ENCODE measurements around the gene AKT1. TPM values are rescaled to one million over a fixed set of nuclear protein-coding genes. Genes with fewer than 3 reads are reported as not detected.

AKT1 gene
- polyA plus RNA-seq, 1 experiment = 104 TPM

DNA sequence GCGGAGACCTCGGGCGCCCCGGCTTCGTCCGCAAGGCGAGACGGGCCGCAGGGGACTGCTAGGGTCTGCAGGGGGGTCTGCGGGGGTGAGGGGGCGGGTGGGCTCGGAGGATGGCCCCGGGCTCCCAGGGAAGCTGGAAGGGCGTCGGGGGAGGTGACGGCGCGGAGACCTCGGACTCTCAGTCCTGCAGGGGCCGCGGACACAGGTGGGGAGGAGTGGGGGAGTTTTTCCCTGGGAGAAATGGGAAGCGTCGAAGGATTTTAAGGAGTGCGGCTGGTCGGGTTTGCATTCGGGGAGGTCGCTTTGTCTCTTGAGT, 31.3 kb upstream of the AKT1 start:
- POLR2A ChIA-PET = interaction anchor here (0.5 to 1.1 kb wide), 3 partner anchors 60 to 136 kb away, joined by 3 to 4 read pairs (median 3); no protein-coding TSS in a partner anchor
- no peak for DNase-seq (ENCODE audit: low read depth, low spot score)
- TF ChIP-seq, protein P1, sequence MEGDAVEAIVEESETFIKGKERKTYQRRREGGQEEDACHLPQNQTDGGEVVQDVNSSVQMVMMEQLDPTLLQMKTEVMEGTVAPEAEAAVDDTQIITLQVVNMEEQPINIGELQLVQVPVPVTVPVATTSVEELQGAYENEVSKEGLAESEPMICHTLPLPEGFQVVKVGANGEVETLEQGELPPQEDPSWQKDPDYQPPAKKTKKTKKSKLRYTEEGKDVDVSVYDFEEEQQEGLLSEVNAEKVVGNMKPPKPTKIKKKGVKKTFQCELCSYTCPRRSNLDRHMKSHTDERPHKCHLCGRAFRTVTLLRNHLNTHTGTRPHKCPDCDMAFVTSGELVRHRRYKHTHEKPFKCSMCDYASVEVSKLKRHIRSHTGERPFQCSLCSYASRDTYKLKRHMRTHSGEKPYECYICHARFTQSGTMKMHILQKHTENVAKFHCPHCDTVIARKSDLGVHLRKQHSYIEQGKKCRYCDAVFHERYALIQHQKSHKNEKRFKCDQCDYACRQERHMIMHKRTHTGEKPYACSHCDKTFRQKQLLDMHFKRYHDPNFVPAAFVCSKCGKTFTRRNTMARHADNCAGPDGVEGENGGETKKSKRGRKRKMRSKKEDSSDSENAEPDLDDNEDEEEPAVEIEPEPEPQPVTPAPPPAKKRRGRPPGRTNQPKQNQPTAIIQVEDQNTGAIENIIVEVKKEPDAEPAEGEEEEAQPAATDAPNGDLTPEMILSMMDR (IDR thresholded peaks at IDR 0.05; ENCODE audit: low read depth, low read length) = no peak
- H3K27me3 ChIP-seq (ENCODE audit: control insufficient read depth, insufficient read depth, low read length) = no peaks in the 10 kb centered on the region
- H3K4me3 ChIP-seq (ENCODE audit: low read depth, low read length) = peak overlapping the region; percentile 63
- CTCF ChIA-PET = interaction anchor here (0.6 to 2.6 kb wide), 41 partner anchors 10 to 516 kb away, joined by 3 to 90 read pairs (median 5); partner anchors contain the start of genes SIVA1 and ZBTB42
- no peak overlapping the region for H3K27ac ChIP-seq (ENCODE audit: low read depth, low read length)
- no peaks in the 10 kb centered on the region; the same call in 1 of the 2 replicates for H3K9me3 ChIP-seq (ENCODE audit: control insufficient read depth, insufficient read depth, low read length)

DNA sequence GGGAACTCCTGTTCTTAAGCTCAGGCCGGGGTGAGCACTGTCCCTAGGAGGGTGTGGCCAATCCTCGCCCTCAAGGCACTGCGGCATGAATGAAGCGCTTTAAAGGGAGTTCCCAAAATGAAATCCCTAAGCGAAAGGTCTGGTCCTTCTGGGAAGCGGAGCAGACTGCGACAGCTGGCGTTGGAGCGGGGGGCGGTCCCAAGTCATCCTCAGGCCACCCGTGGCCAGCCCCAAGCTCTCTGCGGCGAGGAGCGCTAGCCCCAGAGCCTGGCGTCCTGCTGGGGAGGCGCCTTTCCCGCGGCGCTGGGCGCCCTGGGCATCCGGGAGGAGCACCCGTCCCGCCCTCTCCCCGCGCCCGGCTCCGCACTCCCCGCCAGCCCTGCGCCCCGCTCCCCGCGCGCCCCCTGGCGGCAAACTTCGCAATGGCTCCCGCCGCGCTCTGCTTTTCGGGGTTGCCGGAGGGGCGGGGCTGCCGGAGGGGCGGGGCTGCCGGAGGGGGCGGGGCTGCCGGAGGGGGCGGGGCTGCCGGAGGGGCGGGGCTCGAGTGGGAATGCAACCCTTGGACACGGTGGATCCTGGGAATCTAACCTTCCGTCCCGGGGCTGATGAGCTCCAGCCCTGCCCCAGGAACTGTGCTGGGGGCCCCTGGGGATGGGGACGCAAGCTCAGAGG, 30.8 kb upstream of the AKT1 start:
- ChIA-PET POLR2A (interaction anchor here (0.5 to 1.1 kb wide), 3 partner anchors 58 to 136 kb away, joined by 3 to 4 read pairs (median 3); no protein-coding TSS in a partner anchor), CTCF (interaction anchor here (0.6 to 2.6 kb wide), 51 partner anchors 10 to 517 kb away, joined by 3 to 90 read pairs (median 4); partner anchors contain the start of genes SIVA1 and ZBTB42)
- TF ChIP-seq, protein P1 (IDR thresholded peaks at IDR 0.05; ENCODE audit: low read depth, low read length) = peak; percentile 58
- H3K27ac ChIP-seq (ENCODE audit: low read depth, low read length) = peak overlapping the region; percentile 11
- peak; percentile 21 for DNase-seq (ENCODE audit: low read depth, low spot score)
- no peaks in the 10 kb centered on the region for H3K27me3 ChIP-seq (ENCODE audit: control insufficient read depth, insufficient read depth, low read length)
- no peaks in the 10 kb centered on the region; the same call in 1 of the 2 replicates for H3K9me3 ChIP-seq (ENCODE audit: control insufficient read depth, insufficient read depth, low read length)
- H3K4me3 ChIP-seq (ENCODE audit: low read depth, low read length) = peak overlapping the region; percentile 77

- CTCF ChIA-PET = no interaction called here
- TF ChIP-seq, protein P1 (IDR thresholded peaks at IDR 0.05; ENCODE audit: low read depth, low read length) = no peak
- Histone ChIP-seq H3K27ac (ENCODE audit: low read depth, low read length) (no peak overlapping the region), H3K4me3 (ENCODE audit: low read depth, low read length) (no peak overlapping the region), H3K9me3 (ENCODE audit: control insufficient read depth, insufficient read depth, low read length) (no peaks in the 10 kb centered on the region; the same call in 1 of the 2 replicates), H3K27me3 (ENCODE audit: control insufficient read depth, insufficient read depth, low read length) (no peaks in the 10 kb centered on the region)
- POLR2A ChIA-PET = no interaction called here
- DNase-seq (ENCODE audit: low read depth, low spot score) = no peak
Observed at GRCh38 chr14:104824353-104824997, 28.9 kb upstream of the AKT1 start.

DNA sequence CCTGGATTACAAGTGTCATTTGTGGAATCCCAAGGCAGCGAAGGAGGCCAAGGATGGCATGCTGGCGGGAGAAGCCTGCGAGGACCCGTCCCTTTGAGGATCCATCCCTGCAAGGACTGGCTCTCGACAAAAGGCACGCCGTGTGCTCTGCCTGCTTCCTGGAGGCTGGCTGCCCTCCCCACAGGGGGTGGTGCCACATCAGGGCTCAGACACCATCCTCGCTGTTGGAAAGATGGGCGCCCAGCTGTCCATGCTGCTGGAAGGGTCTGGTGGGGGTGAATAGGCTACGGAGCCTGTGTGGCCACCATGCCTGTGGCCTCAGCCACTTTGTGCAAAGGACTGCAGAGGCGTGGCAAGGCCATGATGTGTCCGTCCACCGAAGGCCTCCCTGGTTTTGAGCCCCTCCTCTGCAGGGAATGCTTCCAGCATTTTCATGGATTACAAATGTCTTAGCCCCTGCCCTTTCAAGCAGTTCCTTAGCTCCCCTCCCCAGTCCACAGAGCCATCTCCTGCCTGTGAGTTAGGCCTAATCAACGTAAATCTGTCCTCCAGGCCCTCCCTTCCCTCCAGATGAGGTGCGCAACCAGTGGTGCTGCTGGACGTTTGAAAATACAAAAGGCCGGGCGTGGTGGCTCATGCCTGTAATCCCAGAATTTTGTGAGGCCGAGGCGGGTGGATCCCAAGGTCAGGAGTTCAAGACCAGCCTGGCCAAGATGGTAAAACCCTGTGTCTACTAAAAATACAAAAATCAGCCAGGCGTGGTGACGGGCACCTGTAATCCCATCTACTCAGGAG, 27.5 kb upstream of the AKT1 start:
- ChIA-PET CTCF (interaction anchor here (1.8 kb wide), 1 partner anchor 55 kb away, joined by 5 read pairs; no protein-coding TSS in a partner anchor), POLR2A (no interaction called here)
- Histone ChIP-seq H3K4me3 (ENCODE audit: low read depth, low read length) (no peak overlapping the region), H3K9me3 (ENCODE audit: control insufficient read depth, insufficient read depth, low read length) (peaks cover 5% of the 10 kb centered on the region), H3K27ac (ENCODE audit: low read depth, low read length) (no peak overlapping the region), H3K27me3 (ENCODE audit: control insufficient read depth, insufficient read depth, low read length) (no peaks in the 10 kb centered on the region)
- no peak for DNase-seq (ENCODE audit: low read depth, low spot score)
- TF ChIP-seq, protein P1 (IDR thresholded peaks at IDR 0.05; ENCODE audit: low read depth, low read length) = no peak
